Right lobe of liver (tissue), 4 donors: ENCODE results near the gene AOC2.

Source experiments
- CTCF ChIP-seq, 4 donors: fragments of 200-600 bp in 3 of 4; fragments of 450-650 bp in 1 of 4; IDR thresholded peaks; one replicate each; pipeline versions ENCODE4 v1.5.1 to v1.8.0; 2016 to 2022; ENCODE audit warnings: antibody characterized with exemption in 4 of 4, mild to moderate bottlenecking in 2 of 4
- POLR2A ChIP-seq: fragments of 450-650 bp; IDR thresholded peaks from one replicate; pipeline ENCODE4 v1.6.1; 2017; ENCODE audit warnings: antibody characterized with exemption, mild to moderate bottlenecking
- donor health status: DM: no; HTN: no; CAD: no.
- donor health status: DM: no; HTN: no; CAD: no.
- donor health status: DM: no; HTN: yes; CAD: no.

- no peak for TF ChIP-seq POLR2A
- no peak for TF ChIP-seq CTCF (IDR thresholded peaks at IDR 0.05)
These were observed 50.8 kb downstream of the AOC2 start for GRCh38 chr17:42895185-42895555.
